T-helper 2 cell (primary cell): Measurements from ENCODE around the gene FRMD4A.

ENCODE experiments used
- DNase-seq, 5 experiments: peaks; one replicate each; pipeline versions ENCODE4 v3.0.0 to v3.0.0-alpha.2; 2012 to 2022

Gene FRMD4A

GRCh38 chr10:13658871-13659685 is 671.6 kb downstream of the FRMD4A start:
- no peak for DNase-seq

- DNase-seq = no peak
Observed at GRCh38 chr10:13658264-13658663, 672.5 kb downstream of the FRMD4A start.

GRCh38 chr10:13657101-13657680 is 673.5 kb downstream of the FRMD4A start:
- no peak for DNase-seq

GRCh38 chr10:13656337-13657100 is 674.2 kb downstream of the FRMD4A start:
- DNase-seq = no peak

- no peak for DNase-seq
Observed at GRCh38 chr10:13654846-13655245, 675.9 kb downstream of the FRMD4A start.

- no peak for DNase-seq
Observed at GRCh38 chr10:13654118-13654830, 676.5 kb downstream of the FRMD4A start.

- no peak for DNase-seq
Observed at GRCh38 chr10:13652860-13653259, 677.9 kb downstream of the FRMD4A start.

GRCh38 chr10:13651969-13652720 is 678.6 kb downstream of the FRMD4A start:
- DNase-seq = no peak

GRCh38 chr10:13650961-13651360 is 679.8 kb downstream of the FRMD4A start:
- DNase-seq = no peak

GRCh38 chr10:13649844-13650520 is 680.7 kb downstream of the FRMD4A start:
- DNase-seq = no peak

GRCh38 chr10:13648425-13648824 is 682.3 kb downstream of the FRMD4A start:
- no peak for DNase-seq

- DNase-seq = no peak
Observed at GRCh38 chr10:13644866-13645265, 685.9 kb downstream of the FRMD4A start.

GRCh38 chr10:13643016-13643415 is 687.7 kb downstream of the FRMD4A start:
- no peak for DNase-seq

- DNase-seq = no peak
Observed at GRCh38 chr10:13642293-13642692, 688.4 kb downstream of the FRMD4A start.

GRCh38 chr10:13637894-13638293 is 692.8 kb downstream of the FRMD4A start:
- DNase-seq = no peak

- DNase-seq = no peak
Observed at GRCh38 chr10:13637303-13637856, 693.3 kb downstream of the FRMD4A start.

- no peak for DNase-seq
Observed at GRCh38 chr10:13636776-13637175, 693.9 kb downstream of the FRMD4A start.

- no peak for DNase-seq
Observed at GRCh38 chr10:13634207-13634606, 696.5 kb downstream of the FRMD4A start.

GRCh38 chr10:13633689-13634088 is 697.0 kb downstream of the FRMD4A start:
- DNase-seq = no peak

GRCh38 chr10:13632884-13633440 is 697.8 kb downstream of the FRMD4A start:
- DNase-seq = no peak

GRCh38 chr10:13632440-13632839 is 698.3 kb downstream of the FRMD4A start:
- no peak for DNase-seq
